Effector memory CD4-positive, alpha-beta T cell (primary cell): ENCODE data around the gene GGTA1.

Experiments
- DNase-seq, 3 donors: peaks; one replicate each; pipeline ENCODE4 v3.0.0-alpha.2; 2020
- H3K27ac ChIP-seq: 2 replicates; pipeline ENCODE4 v1.7.0; 2013; ENCODE audit warnings: mild to moderate bottlenecking, low read length, moderate library complexity; ENCODE audit not compliant: insufficient read depth, poor library complexity, severe bottlenecking
- H3K27me3 ChIP-seq: replicated peaks from 2 replicates; pipeline ENCODE4 v1.7.0; 2013; ENCODE audit warnings: mild to moderate bottlenecking, low read length; ENCODE audit not compliant: insufficient read depth, control insufficient read depth, poor library complexity, severe bottlenecking
- H3K36me3 ChIP-seq: 2 replicates; pipeline ENCODE4 v1.7.0; 2013; ENCODE audit warnings: mild to moderate bottlenecking, low read length, moderate library complexity; ENCODE audit not compliant: control insufficient read depth, insufficient read depth
- H3K4me1 ChIP-seq: 2 replicates; pipeline ENCODE4 v1.7.0; 2013; ENCODE audit warnings: low read length, mild to moderate bottlenecking; ENCODE audit not compliant: control insufficient read depth, insufficient read depth, poor library complexity, severe bottlenecking
- H3K4me3 ChIP-seq: 2 replicates; pipeline ENCODE4 v1.7.0; 2013; ENCODE audit warnings: low read length, low read depth, mild to moderate bottlenecking; ENCODE audit not compliant: insufficient read depth, poor library complexity, severe bottlenecking
- H3K9me3 ChIP-seq: 2 replicates; pipeline ENCODE4 v1.7.0; 2013; ENCODE audit warnings: mild to moderate bottlenecking, low read length, moderate library complexity; ENCODE audit not compliant: control insufficient read depth
- total RNA-seq, 3 donors: gene quantifications; one replicate each; lab custom pipeline; 2026; lab: John Stamatoyannopoulos, UW

GGTA1 gene
- total RNA-seq, result 0 to 0.19 (median 0.17) reads per million in 3 donors

DNA sequence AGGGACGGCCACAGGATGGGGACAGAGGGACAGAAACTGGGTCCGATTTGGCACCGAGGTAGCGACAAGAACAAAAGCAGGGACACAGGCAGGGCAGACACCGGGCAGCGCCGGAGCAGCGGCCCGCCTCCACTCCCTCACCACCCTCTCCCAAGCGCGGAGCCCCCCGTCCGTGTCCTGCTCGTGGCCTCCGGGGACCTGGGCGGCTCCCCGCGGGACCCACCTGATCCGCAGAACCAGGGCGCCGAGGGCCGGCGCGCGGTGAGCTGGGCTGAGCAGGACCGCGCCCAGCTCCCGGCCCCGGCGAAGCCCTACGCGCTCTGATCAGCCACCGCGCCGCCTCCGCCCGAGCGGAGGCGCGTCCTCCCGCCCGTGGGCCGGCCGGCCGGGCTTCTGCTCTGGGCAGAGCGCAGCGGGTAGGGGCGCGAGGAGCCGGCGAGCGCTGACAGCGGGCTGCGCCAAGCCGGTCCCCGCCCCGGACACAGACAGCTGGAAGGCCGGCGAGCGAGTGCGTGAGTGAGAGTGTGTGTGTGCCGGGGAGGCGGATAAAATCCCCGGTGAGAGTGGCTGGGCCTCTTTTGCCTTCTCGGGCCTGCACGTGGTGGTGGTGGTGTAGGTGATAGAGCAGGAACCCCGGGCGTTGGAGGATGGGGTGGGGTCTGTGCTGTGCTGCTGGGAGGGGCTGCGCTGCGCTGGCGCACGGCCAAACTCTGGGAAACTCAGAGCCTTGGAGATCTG is at the start of gene GGTA1:
TSS of gene GGTA1 (minus strand) at position 418 of the 738 bp plus-strand sequence. CDS start 31,922 bp downstream, outside the sequence.
- peaks cover 13% of the 10 kb centered on the region for H3K27me3 ChIP-seq
- H3K36me3 ChIP-seq, result no peaks in the 10 kb centered on the region
- peaks cover 18% of the 10 kb centered on the region for H3K4me1 ChIP-seq
- H3K27ac ChIP-seq, result no peak within 1 kb of the TSS
- peak within 1 kb of the TSS; percentile 25 for H3K4me3 ChIP-seq
- H3K9me3 ChIP-seq, result no peaks in the 10 kb centered on the region
- no peak for DNase-seq

DNA sequence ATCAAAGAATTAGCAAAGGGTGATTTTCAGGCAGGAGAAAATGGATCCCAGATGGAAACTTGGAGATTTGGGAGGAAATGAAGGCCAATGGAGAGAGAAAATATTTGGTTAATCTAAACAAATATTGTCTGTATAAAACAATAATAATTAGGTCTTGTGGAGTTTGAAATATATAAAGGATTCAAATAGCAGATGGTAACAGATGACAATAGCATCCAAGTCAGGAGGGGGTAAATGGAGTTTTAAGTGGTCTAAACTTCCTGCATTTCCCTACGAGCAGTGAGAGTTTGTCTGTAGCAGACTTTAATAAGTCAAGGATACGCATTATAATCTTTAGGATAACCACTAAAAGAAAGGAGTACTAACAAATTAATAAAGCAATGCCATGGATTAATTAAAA is 49.0 kb upstream of the GGTA1 start:
- H3K4me3 ChIP-seq, result no peak overlapping the region
- no peak for DNase-seq
- H3K27me3 ChIP-seq, result peaks cover 3% of the 10 kb centered on the region
- H3K36me3 ChIP-seq, result no peaks in the 10 kb centered on the region
- peaks cover 8% of the 10 kb centered on the region for H3K4me1 ChIP-seq
- no peaks in the 10 kb centered on the region for H3K9me3 ChIP-seq
- no peak overlapping the region for H3K27ac ChIP-seq

DNA sequence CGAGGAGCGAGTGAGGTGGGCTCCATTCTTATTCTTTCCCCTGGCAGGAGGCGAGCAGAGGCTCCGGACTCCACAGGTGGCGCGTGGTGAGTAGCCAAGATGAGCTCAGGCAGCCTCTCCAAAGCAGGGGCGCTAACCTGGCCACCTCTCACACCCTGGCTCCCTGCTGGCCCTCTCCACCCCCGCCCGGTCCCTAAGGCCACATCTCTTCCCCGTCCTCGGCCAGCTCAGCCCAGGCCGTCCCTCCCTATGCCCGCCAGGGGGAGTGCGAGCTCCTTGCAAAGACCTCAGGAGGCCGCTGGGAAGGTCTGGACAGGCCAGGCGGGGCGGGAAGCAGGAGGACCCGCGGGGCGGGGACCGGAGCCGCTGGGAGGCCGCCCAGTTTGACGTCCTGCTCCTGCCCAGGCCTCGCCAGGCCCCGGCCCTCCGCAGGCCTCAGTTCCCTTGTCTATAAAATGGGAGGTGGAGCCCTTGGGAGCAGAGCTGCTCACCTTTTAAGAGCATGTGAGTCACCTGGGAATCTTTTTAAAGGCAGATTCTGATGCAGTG is 46.3 kb upstream of the GGTA1 start:
- Histone ChIP-seq H3K4me3 (no peak overlapping the region), H3K27me3 (peaks cover 3% of the 10 kb centered on the region), H3K36me3 (no peaks in the 10 kb centered on the region), H3K4me1 (peaks cover 8% of the 10 kb centered on the region), H3K9me3 (no peaks in the 10 kb centered on the region), H3K27ac (no peak overlapping the region)
- peak in 2 of 3 donors; percentile 19 to 20 for DNase-seq

DNA sequence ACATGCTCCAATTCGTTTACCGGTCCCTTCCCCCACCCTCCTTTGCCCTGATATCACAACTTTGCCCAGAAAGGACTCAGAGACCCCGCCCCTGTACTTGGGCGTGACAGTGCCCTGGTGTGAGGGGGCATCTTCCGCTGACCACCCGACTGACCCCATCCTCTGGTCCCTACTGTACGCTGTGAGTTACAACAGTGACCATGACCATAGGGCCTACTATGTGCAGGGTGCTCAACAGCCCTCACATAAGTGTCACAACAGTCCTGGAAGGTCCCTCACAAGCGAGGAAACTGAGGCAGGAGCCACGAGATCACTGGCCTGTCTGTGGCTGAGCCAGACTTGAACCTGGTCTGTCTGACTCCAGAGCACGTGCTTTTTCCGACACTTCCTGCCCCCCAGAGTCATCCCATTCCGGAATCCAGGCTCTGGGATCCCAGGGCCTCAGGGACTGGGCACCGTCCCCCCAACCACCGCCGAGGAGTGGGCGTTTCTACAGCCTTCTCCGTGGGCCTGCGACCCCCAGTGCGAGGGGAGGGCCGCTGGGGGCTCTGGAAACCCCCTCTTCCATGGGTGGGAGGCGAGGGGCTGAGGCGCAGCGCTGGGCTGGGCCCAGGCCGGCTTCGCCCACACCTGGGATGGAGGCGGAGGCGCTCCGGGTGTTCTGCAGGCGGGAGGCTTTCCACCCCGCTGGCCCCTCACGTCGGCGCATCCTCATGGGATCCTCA is 45.7 kb upstream of the GGTA1 start:
- Histone ChIP-seq H3K27ac (no peak overlapping the region), H3K27me3 (peaks cover 3% of the 10 kb centered on the region), H3K36me3 (no peaks in the 10 kb centered on the region), H3K9me3 (no peaks in the 10 kb centered on the region), H3K4me3 (no peak overlapping the region), H3K4me1 (peaks cover 4% of the 10 kb centered on the region)
- no peak for DNase-seq

DNA sequence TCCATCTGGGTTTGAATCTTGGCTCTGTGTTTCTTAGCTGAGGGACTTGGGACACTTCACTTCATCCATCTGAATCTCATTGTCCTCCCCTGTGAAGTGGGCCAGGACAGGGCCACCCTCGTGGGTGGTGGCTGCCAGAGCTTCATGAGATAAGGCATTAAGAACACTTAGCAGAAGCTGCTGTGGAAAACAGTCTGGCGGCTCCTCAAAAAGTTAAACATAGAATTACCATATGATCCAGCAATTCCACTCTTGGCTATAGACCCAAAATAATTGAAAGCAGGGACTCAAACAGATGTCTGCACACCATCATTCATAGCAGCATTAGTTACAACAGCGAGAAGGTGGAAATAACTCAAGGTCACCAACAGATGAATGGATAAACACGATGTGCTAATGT is 42.4 kb upstream of the GGTA1 start:
- DNase-seq, result no peak
- peaks cover 3% of the 10 kb centered on the region for H3K27me3 ChIP-seq
- H3K27ac ChIP-seq, result no peak overlapping the region
- no peaks in the 10 kb centered on the region for H3K36me3 ChIP-seq
- H3K9me3 ChIP-seq, result no peaks in the 10 kb centered on the region
- peaks cover 4% of the 10 kb centered on the region for H3K4me1 ChIP-seq
- no peak overlapping the region for H3K4me3 ChIP-seq

DNA sequence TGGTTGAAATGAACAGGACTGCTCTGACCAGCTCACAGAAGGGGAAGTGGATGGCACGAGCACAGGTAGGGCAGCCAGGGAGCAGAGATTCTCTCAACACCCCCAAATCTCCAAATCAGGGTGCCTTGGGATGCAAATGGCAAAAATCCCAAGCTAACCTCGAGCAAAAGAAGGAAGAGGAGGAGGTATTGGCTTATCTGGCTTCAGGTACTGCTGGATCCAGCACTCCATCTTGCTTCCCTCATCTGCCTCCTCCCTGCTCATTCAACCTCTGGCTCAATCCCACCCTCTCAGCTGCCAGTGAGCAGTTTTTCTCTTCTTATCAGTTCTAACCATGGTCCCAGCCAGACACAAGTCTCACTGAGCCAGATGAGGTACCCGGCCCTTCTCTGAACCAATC is 41.6 kb upstream of the GGTA1 start:
- no peaks in the 10 kb centered on the region for H3K9me3 ChIP-seq
- H3K27me3 ChIP-seq, result peaks cover 3% of the 10 kb centered on the region
- H3K27ac ChIP-seq, result no peak overlapping the region
- no peak overlapping the region for H3K4me3 ChIP-seq
- H3K4me1 ChIP-seq, result peaks cover 4% of the 10 kb centered on the region
- no peaks in the 10 kb centered on the region for H3K36me3 ChIP-seq
- no peak for DNase-seq

DNA sequence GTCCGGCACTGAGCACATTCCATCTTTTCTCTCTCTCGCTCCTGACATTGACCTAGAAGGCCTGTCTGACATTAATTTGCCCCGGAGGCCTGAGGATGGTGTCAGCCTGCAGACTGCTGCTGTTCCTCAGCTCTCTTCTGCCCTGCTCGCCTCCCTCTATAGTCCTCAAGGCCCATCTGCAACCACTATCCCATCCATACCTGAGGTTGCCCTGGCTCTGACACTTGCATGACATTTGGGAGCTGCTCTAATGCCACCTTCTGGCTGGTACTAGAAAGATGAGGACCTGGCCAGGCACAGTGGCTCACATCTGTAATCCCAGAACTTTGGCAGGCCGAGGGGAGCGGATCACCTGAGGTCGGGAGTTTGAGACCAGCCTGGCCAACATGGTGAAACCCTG is 38.6 kb upstream of the GGTA1 start:
- Histone ChIP-seq H3K27ac (no peak overlapping the region), H3K9me3 (no peaks in the 10 kb centered on the region), H3K4me1 (no peaks in the 10 kb centered on the region), H3K4me3 (no peak overlapping the region), H3K27me3 (no peaks in the 10 kb centered on the region), H3K36me3 (no peaks in the 10 kb centered on the region)
- DNase-seq, result no peak

DNA sequence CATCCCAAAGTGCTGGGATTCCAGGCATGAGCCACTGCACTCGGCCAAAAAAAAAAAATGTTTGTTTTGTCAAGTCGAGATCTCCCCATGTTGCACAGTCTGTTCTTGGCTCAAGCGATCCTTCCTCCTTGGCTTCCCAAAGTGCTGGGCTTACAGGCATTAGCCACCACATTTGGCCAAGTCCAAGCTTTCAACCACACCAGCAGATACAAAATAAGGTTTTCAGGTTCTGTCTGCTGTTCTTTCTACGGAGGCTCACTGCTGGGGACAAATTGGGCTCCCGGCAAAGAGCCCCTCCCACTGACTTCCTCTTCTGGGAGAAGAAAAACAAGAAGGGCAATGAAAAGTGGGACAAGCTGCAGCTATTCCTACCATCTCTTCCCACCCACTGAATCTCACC is 37.6 kb upstream of the GGTA1 start:
- H3K4me1 ChIP-seq, result no peaks in the 10 kb centered on the region
- H3K36me3 ChIP-seq, result no peaks in the 10 kb centered on the region
- DNase-seq, result no peak
- H3K9me3 ChIP-seq, result no peaks in the 10 kb centered on the region
- H3K27me3 ChIP-seq, result no peaks in the 10 kb centered on the region
- no peak overlapping the region for H3K27ac ChIP-seq
- no peak overlapping the region for H3K4me3 ChIP-seq

DNA sequence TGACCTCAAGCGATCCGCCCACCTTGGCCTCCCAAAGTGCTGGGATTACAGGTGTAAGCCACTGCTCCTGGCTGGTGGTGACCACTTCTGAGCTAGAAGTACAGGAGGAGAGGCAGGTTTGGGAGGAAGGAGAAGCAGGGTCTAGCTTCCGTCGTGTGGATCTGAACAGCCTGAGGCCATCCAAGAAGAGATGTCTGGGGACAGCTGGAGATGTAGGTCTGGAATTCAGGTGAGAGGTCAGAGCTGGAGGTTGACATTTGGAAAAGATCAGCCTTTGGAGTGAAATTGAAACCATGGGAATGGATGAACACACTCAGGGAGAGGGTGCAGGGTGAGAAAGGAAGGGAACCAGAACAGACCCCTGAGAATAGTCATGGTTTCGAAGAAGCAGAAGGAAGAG is 33.2 kb upstream of the GGTA1 start:
- no peaks in the 10 kb centered on the region for H3K4me1 ChIP-seq
- no peaks in the 10 kb centered on the region for H3K9me3 ChIP-seq
- no peak overlapping the region for H3K4me3 ChIP-seq
- no peaks in the 10 kb centered on the region for H3K27me3 ChIP-seq
- H3K27ac ChIP-seq, result no peak overlapping the region
- no peaks in the 10 kb centered on the region for H3K36me3 ChIP-seq
- no peak for DNase-seq
